Measurements from ENCODE around the gene CABLES2. TPM values are rescaled to one million over a fixed set of nuclear protein-coding genes. Genes with fewer than 3 reads are reported as not detected.

The CABLES2 gene
- total RNA-seq, 1 donor from 2014 or later = 9.3 TPM

- H3K27me3 Mint-ChIP-seq (ENCODE audit: unreplicated experiment) = peaks cover 8% of the 10 kb centered on the region
- TF ChIP-seq CTCF (IDR thresholded peaks at IDR 0.05; ENCODE audit: unreplicated experiment) = no peak
These were observed 12.5 kb downstream of the CABLES2 start for GRCh38 chr20:62394248-62395245.

GRCh38 chr20:62393830-62394229 lies 13.3 kb downstream of the CABLES2 start:
- no peak for DNase-seq (ENCODE audit: low spot score)
- H3K4me1 Mint-ChIP-seq (ENCODE audit: unreplicated experiment) = no peaks in the 10 kb centered on the region
- H3K36me3 Mint-ChIP-seq (ENCODE audit: low read depth, unreplicated experiment) = peaks cover 15% of the 10 kb centered on the region
- no peaks in the 10 kb centered on the region for H3K9me3 Mint-ChIP-seq (ENCODE audit: unreplicated experiment)
- H3K4me3 Mint-ChIP-seq (ENCODE audit: unreplicated experiment) = no peak overlapping the region
- no peak for TF ChIP-seq CTCF (IDR thresholded peaks at IDR 0.05; ENCODE audit: unreplicated experiment)
- H3K27me3 Mint-ChIP-seq (ENCODE audit: unreplicated experiment) = peaks cover 8% of the 10 kb centered on the region
- H3K27ac Mint-ChIP-seq (ENCODE audit: unreplicated experiment) = no peak overlapping the region

More at GRCh38 chr20:62394248-62395245, 12.5 kb downstream of the CABLES2 start:
- no peak for DNase-seq (ENCODE audit: low spot score)
- no peak overlapping the region for H3K27ac Mint-ChIP-seq (ENCODE audit: unreplicated experiment)
- no peaks in the 10 kb centered on the region for H3K4me1 Mint-ChIP-seq (ENCODE audit: unreplicated experiment)
- peaks cover 12% of the 10 kb centered on the region for H3K36me3 Mint-ChIP-seq (ENCODE audit: low read depth, unreplicated experiment)
- H3K9me3 Mint-ChIP-seq (ENCODE audit: unreplicated experiment) = no peaks in the 10 kb centered on the region
- H3K4me3 Mint-ChIP-seq (ENCODE audit: unreplicated experiment) = no peak overlapping the region

- DNase-seq (ENCODE audit: low spot score) = no peak
- Mint-ChIP-seq H3K9me3 (ENCODE audit: unreplicated experiment) (no peaks in the 10 kb centered on the region), H3K27me3 (ENCODE audit: unreplicated experiment) (peaks cover 10% of the 10 kb centered on the region), H3K4me1 (ENCODE audit: unreplicated experiment) (peaks cover under 1% of the 10 kb centered on the region), H3K36me3 (ENCODE audit: low read depth, unreplicated experiment) (peaks cover 19% of the 10 kb centered on the region), H3K27ac (ENCODE audit: unreplicated experiment) (no peak overlapping the region), H3K4me3 (ENCODE audit: unreplicated experiment) (no peak overlapping the region)
- TF ChIP-seq CTCF (IDR thresholded peaks at IDR 0.05; ENCODE audit: unreplicated experiment) = no peak
These were observed 13.8 kb downstream of the CABLES2 start for GRCh38 chr20:62393335-62393665.

GRCh38 chr20:62392621-62393334 lies 14.3 kb downstream of the CABLES2 start:
- peaks cover 18% of the 10 kb centered on the region for H3K36me3 Mint-ChIP-seq (ENCODE audit: low read depth, unreplicated experiment)
- peaks cover 10% of the 10 kb centered on the region for H3K27me3 Mint-ChIP-seq (ENCODE audit: unreplicated experiment)
- H3K27ac Mint-ChIP-seq (ENCODE audit: unreplicated experiment) = no peak overlapping the region
- peaks cover 6% of the 10 kb centered on the region for H3K4me1 Mint-ChIP-seq (ENCODE audit: unreplicated experiment)
- no peak for TF ChIP-seq CTCF (IDR thresholded peaks at IDR 0.05; ENCODE audit: unreplicated experiment)
- no peak for DNase-seq (ENCODE audit: low spot score)
- H3K4me3 Mint-ChIP-seq (ENCODE audit: unreplicated experiment) = no peak overlapping the region
- H3K9me3 Mint-ChIP-seq (ENCODE audit: unreplicated experiment) = no peaks in the 10 kb centered on the region

GRCh38 chr20:62392077-62392418 lies 15.0 kb downstream of the CABLES2 start:
- Mint-ChIP-seq H3K9me3 (ENCODE audit: unreplicated experiment) (no peaks in the 10 kb centered on the region), H3K27me3 (ENCODE audit: unreplicated experiment) (peaks cover 6% of the 10 kb centered on the region), H3K4me1 (ENCODE audit: unreplicated experiment) (peaks cover 11% of the 10 kb centered on the region), H3K27ac (ENCODE audit: unreplicated experiment) (no peak overlapping the region), H3K36me3 (ENCODE audit: low read depth, unreplicated experiment) (peaks cover 18% of the 10 kb centered on the region), H3K4me3 (ENCODE audit: unreplicated experiment) (no peak overlapping the region)
- no peak for TF ChIP-seq CTCF (IDR thresholded peaks at IDR 0.05; ENCODE audit: unreplicated experiment)
- no peak for DNase-seq (ENCODE audit: low spot score)
